GM12874 (cell line): ENCODE data around the gene ABCG2.

Experiments used
- TF ChIP-seq, protein P1 (sequence below): IDR thresholded peaks from 2 replicates; pipeline ENCODE4 v1.5.1; 2011; ENCODE audit warnings: low read depth, mild to moderate bottlenecking, control low read depth, low read length, moderate library complexity; ENCODE audit not compliant: insufficient read depth

ABCG2 gene

GRCh38 chr4:88166608-88167007 is 8.2 kb upstream of the ABCG2 start:
- TF ChIP-seq, protein P1, sequence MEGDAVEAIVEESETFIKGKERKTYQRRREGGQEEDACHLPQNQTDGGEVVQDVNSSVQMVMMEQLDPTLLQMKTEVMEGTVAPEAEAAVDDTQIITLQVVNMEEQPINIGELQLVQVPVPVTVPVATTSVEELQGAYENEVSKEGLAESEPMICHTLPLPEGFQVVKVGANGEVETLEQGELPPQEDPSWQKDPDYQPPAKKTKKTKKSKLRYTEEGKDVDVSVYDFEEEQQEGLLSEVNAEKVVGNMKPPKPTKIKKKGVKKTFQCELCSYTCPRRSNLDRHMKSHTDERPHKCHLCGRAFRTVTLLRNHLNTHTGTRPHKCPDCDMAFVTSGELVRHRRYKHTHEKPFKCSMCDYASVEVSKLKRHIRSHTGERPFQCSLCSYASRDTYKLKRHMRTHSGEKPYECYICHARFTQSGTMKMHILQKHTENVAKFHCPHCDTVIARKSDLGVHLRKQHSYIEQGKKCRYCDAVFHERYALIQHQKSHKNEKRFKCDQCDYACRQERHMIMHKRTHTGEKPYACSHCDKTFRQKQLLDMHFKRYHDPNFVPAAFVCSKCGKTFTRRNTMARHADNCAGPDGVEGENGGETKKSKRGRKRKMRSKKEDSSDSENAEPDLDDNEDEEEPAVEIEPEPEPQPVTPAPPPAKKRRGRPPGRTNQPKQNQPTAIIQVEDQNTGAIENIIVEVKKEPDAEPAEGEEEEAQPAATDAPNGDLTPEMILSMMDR: no peak

- TF ChIP-seq, protein P1: no peak
Measured at GRCh38 chr4:88163336-88163735, 4.9 kb upstream of the ABCG2 start.

DNA sequence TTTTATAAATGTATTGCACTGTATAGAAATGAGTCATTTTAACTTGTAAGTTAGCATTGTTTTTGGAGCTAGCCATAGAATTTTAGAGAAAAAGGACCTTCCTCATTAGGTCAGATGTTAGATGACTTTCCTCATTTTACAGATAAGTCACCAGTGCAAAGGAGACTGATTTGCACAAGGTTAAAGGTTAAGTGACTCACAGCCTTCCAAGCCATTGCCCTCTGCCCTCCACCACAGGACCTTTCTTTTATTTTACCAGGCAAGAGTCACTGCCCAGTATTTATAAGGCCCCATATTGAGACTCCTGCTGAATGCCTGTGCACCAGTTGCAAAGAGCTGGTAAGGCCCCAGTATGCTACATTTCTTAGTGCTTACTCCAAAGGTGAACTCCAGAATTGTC is 4.2 kb upstream of the ABCG2 start:
- TF ChIP-seq, protein P1: no peak

- TF ChIP-seq, protein P1: no peak
Measured at GRCh38 chr4:88159229-88159725, 838 bp upstream of the ABCG2 start.

DNA sequence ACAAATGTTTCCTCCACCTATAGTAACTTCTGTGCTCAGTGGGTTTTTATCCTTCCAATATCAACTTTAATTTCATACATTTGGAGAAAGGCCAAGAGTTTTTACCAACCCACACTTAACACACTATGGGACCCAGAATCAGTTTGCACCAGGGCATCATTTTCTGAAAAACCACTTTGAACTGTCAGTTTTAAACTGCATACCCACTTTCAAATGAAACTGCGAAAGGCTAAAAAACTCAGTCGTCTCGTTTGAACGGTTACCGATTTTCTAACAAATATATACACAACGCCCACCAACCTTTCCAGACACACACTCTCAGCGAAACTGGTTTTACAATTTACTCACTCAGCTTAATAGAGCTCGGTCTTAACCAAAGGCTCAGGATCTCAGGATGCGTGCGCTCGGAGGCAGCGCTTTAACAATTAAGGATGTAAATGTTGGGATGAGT is 376 bp downstream of the ABCG2 start:
- TF ChIP-seq, protein P1: no peak

- TF ChIP-seq, protein P1: no peak
Measured at GRCh38 chr4:88148560-88148959, 9.9 kb downstream of the ABCG2 start.

DNA sequence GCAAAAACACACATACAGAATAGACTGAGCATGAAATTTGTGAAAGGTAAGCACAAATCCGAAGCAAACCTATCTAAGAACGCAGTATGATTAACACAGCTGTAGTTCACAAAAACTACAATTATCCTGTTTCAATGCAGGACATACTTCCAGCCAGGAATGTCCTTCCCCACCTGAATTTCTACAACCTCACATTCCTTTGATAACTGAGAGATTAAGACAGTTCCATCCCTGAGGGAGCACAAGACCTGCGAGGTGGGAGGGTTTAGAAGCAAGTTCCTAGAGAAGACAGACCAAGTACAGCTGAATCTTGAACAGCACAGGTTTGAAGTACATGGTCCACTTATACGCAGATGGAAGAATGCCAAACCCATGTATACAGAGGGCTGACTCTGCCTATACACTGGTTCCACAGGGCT is 10.6 kb downstream of the ABCG2 start:
- TF ChIP-seq, protein P1: no peak
